Measurements from ENCODE around the gene ARHGAP9. TPM values are rescaled to one million over a fixed set of nuclear protein-coding genes. Genes with fewer than 3 reads are reported as not detected.

The ARHGAP9 gene
- total RNA-seq, 2 donors from 2014 or later: 32.0 to 32.5 TPM

DNA sequence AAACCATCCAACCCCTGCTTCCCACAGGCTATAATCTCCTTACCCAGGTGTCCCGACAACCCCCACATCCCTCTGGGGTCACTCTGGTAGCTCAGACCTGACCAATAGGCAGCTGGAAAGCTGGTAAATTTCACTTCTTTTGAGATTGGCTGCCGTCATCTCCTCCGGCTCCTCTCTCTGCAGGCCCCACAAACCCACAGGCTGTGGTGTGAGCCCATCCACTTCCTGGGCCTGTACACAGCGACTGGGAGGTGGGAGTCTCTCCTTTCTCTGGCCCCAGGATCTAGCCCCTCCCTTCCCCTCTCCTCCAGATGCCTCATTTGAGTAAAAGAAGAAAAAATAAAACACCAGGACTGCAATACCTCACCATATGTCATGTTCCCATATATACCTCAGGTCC, 44.4 kb downstream of the ARHGAP9 start:
- H3K27me3 ChIP-seq (replicated peaks; ENCODE audit: insufficient read depth): no peaks in the 10 kb centered on the region
- H3K27ac ChIP-seq: no peak overlapping the region
- ATAC-seq (ENCODE audit: insufficient number of reproducible peaks, low FRiP score, low read depth): no peak
- DNase-seq (ENCODE audit: low spot score): no peak
- TF ChIP-seq CTCF (IDR thresholded peaks at IDR 0.05): no peak
- no peak overlapping the region for H3K4me3 ChIP-seq
- no peaks in the 10 kb centered on the region for H3K36me3 ChIP-seq
- H3K9me3 ChIP-seq: no peaks in the 10 kb centered on the region
- peaks cover 0 to 10% of the 10 kb centered on the region in 2 donors for H3K4me1 ChIP-seq (ENCODE audit: control insufficient read depth in 1 of 2, low read depth in 2 of 2)

- no peak within 1 kb of the TSS for H3K27ac ChIP-seq
- TF ChIP-seq CTCF (IDR thresholded peaks at IDR 0.05): no peak
- H3K36me3 ChIP-seq: no peaks in the 10 kb centered on the region
- H3K27me3 ChIP-seq (replicated peaks; ENCODE audit: insufficient read depth): no peaks in the 10 kb centered on the region
- ATAC-seq (ENCODE audit: insufficient number of reproducible peaks, low FRiP score, low read depth) (no peak), DNase-seq (ENCODE audit: low spot score) (no peak)
- peaks cover 0 to 13% of the 10 kb centered on the region in 2 donors for H3K4me1 ChIP-seq (ENCODE audit: control insufficient read depth in 1 of 2, low read depth in 2 of 2)
- H3K4me3 ChIP-seq: no peak within 1 kb of the TSS
- no peaks in the 10 kb centered on the region for H3K9me3 ChIP-seq
Measured at GRCh38 chr12:57434517-57435223, 45.0 kb downstream of the ARHGAP9 start, which contains the start of gene INHBC. TSS of gene INHBC (plus strand) at chr12:57434784. CDS start at chr12:57434887, 103 bp downstream.

DNA sequence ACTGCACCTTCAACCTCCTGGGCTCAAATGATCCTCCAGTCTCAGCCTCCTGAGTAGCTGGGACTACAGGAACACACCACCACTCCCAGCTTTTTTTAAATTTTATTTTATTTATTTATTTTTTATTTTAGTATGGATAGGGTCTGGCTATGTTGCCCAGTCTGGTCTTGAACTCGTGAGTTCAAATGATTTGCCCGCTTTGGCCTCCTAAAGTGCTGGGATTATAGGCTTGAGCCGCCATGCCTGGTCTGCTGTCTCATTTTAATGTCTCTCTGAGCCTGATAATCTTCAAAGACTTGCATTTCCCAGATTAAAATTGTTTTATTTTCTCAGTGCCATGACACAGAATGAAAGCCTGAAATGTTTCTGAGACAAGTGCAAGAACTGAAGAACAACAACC, 46.3 kb downstream of the ARHGAP9 start:
- Histone ChIP-seq H3K36me3 (no peaks in the 10 kb centered on the region), H3K9me3 (no peaks in the 10 kb centered on the region), H3K27ac (no peak overlapping the region), H3K4me1 (ENCODE audit: control insufficient read depth in 1 of 2, low read depth in 2 of 2) (peaks cover 3 to 14% of the 10 kb centered on the region in 2 donors), H3K27me3 (replicated peaks; ENCODE audit: insufficient read depth) (no peaks in the 10 kb centered on the region), H3K4me3 (no peak overlapping the region)
- TF ChIP-seq CTCF (IDR thresholded peaks at IDR 0.05): no peak
- ATAC-seq (ENCODE audit: insufficient number of reproducible peaks, low FRiP score, low read depth) (no peak), DNase-seq (ENCODE audit: low spot score) (no peak)

DNA sequence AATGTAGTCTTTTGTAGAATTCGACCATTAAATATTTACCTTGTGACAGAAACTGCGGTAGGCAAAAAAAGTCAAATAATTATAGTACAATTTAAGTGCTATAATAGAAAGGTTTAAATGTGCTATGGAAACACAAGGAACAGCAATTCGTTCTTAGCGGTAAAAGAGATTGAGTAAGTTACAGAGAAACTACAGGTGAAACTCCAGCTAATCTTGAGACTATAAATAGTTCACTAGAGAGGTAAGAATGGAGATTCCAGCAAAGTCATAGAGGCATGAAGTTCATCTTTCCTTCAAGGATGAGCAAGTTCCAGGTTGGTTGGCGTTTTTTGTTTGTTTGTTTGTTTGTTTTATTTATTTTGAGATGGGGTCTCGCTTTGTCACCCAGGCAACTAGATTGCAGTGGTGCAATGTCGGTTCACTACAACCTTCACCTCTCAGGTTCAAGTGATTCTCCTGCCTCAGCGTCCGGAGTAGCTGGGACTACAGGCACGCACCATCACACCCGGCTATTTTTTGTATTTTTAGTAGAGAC, 47.9 kb downstream of the ARHGAP9 start:
- H3K27ac ChIP-seq: peak overlapping the region; percentile 91

More for the DNA sequence above, 47.9 kb downstream of the ARHGAP9 start:
- no peaks in the 10 kb centered on the region for H3K9me3 ChIP-seq
- peak overlapping the region; percentile 78 for H3K4me3 ChIP-seq
- no peak for ATAC-seq (ENCODE audit: insufficient number of reproducible peaks, low FRiP score, low read depth)
- DNase-seq (ENCODE audit: low spot score): no peak
- no peaks in the 10 kb centered on the region for H3K36me3 ChIP-seq
- no peak for TF ChIP-seq CTCF (IDR thresholded peaks at IDR 0.05)
- peaks cover 3 to 14% of the 10 kb centered on the region in 2 donors for H3K4me1 ChIP-seq (ENCODE audit: control insufficient read depth in 1 of 2, low read depth in 2 of 2)
- no peaks in the 10 kb centered on the region for H3K27me3 ChIP-seq (replicated peaks; ENCODE audit: insufficient read depth)
